ENCODE measurements around the gene SYNC.
"Not testable (repeated sequence)": the region's sequence is repeated elsewhere in the genome, so short reads cannot be mapped to it uniquely, and the experiment has no call there.

Gene SYNC

GRCh38 chr1:32639489-32640075 lies 63.0 kb downstream of the SYNC start:
- no peak for DNase-seq

DNA sequence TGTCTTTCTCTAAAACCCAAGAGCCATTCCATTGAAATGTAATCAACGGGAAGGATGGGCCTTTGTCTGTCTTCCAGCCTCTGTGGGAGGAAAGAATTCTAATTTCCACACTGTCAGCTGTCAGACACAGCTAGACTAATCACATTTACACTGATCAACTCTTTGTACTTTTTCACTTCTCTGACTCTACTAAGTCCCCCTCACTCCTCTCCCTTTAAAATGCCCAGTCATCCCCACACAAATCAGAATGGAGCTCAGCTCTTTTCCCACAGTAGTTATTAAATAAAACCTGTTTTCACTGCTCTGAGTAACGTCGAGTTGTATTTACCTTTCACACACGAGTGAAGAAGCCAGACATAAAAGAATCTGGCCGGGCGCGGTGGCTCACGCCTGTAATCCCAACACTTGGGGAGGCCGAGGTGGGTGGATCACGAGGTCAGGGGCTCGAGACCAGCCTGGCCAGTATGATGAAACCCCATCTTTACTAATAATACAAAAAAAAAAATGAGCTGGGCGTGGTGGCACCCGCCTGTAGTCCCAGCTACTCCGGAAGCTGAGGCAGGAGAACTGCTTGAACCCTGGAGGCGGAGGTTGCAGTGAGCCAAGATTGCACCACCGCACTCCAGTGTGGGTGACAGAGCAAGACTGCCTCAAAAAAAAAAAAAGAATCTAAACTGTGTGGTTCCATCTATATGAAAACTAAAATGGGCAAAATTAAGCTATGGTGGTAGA lies 65.5 kb downstream of the SYNC start:
- peak; percentile 7 for DNase-seq

GRCh38 chr1:32635508-32636277 lies 66.9 kb downstream of the SYNC start:
- DNase-seq = no peak

- no peak for DNase-seq
These were observed 69.7 kb downstream of the SYNC start for GRCh38 chr1:32632829-32633228.

GRCh38 chr1:32630173-32630572 lies 72.4 kb downstream of the SYNC start:
- not testable (repeated sequence) for DNase-seq

All from NCI-H774 (cell line).